Mesenchymal stem cell (in vitro differentiated cells and primary cell): ENCODE measurements around the gene LLGL1.

Experiments
- DNase-seq: peaks from one replicate; pipeline ENCODE4 v3.0.0-alpha.2; 2013
- H2AFZ ChIP-seq: one replicate; pipeline ENCODE4 v1.6.1; 2013; ENCODE audit warnings: low read depth, mild to moderate bottlenecking, control low read depth, inconsistent platforms, low read length, moderate library complexity
- H2AK5ac ChIP-seq: 2 replicates; pipeline ENCODE4 v1.6.1; 2013; ENCODE audit warnings: low read length, moderate library complexity, mild to moderate bottlenecking, inconsistent platforms; ENCODE audit not compliant: severe bottlenecking
- H2BK120ac ChIP-seq: one replicate; pipeline ENCODE4 v1.6.1; 2013; ENCODE audit warnings: low read depth, mild to moderate bottlenecking, inconsistent platforms, low read length, moderate library complexity
- H2BK12ac ChIP-seq, 2 experiments: one replicate each; pipeline ENCODE4 v1.6.1; 2013; ENCODE audit warnings: inconsistent platforms in 2 of 2, low read length in 2 of 2, mild to moderate bottlenecking in 2 of 2, moderate library complexity in 2 of 2, control low read depth in 1 of 2
- H2BK15ac ChIP-seq: one replicate; pipeline ENCODE4 v1.6.1; 2013; ENCODE audit warnings: mild to moderate bottlenecking, low read depth, inconsistent platforms; ENCODE audit not compliant: poor library complexity, severe bottlenecking
- H2BK5ac ChIP-seq: 2 replicates; pipeline ENCODE4 v1.6.1; 2013; ENCODE audit warnings: low read depth, mild to moderate bottlenecking, low read length, control low read depth, inconsistent platforms; ENCODE audit not compliant: poor library complexity, severe bottlenecking
- H3K14ac ChIP-seq, 2 experiments: one replicate each; pipeline ENCODE4 v1.6.1; 2013; ENCODE audit warnings: inconsistent platforms in 2 of 2, low read length in 2 of 2, control low read depth in 1 of 2, mild to moderate bottlenecking in 1 of 2, moderate library complexity in 1 of 2
- H3K18ac ChIP-seq, 2 experiments: one replicate each; pipeline ENCODE4 v1.6.1; 2013; ENCODE audit warnings: inconsistent platforms in 2 of 2, low read length in 2 of 2, control low read depth in 1 of 2, low read depth in 1 of 2, mild to moderate bottlenecking in 1 of 2
- H3K23ac ChIP-seq, 2 experiments: one replicate each; pipeline ENCODE4 v1.6.1; 2013; ENCODE audit warnings: inconsistent platforms in 2 of 2, low read length in 2 of 2, mild to moderate bottlenecking in 2 of 2, moderate library complexity in 2 of 2, control low read depth in 1 of 2
- H3K27ac ChIP-seq: 2 replicates; pipeline ENCODE4 v1.5.1; 2013; ENCODE audit warnings: mild to moderate bottlenecking, moderate library complexity, low read length, control low read depth, inconsistent platforms; ENCODE audit not compliant: poor library complexity, severe bottlenecking
- H3K27me3 ChIP-seq, 2 experiments: 2 replicates each; pipeline versions ENCODE4 v1.6.1 to v1.7.0; 2013; ENCODE audit warnings: low read length in 2 of 2, mild to moderate bottlenecking in 2 of 2, moderate library complexity in 2 of 2, control low read depth in 1 of 2, inconsistent platforms in 1 of 2; ENCODE audit not compliant: control insufficient read depth in 1 of 2, insufficient read depth in 1 of 2
- H3K36me3 ChIP-seq, 2 experiments: 2 replicates each; pipeline versions ENCODE4 v1.6.1 to v1.7.0; 2013; ENCODE audit warnings: low read length in 2 of 2, control low read depth in 1 of 2, inconsistent platforms in 1 of 2, low read depth in 1 of 2, mild to moderate bottlenecking in 1 of 2; ENCODE audit not compliant: insufficient read depth in 2 of 2, control insufficient read depth in 1 of 2
- H3K4ac ChIP-seq, 2 experiments: one replicate each; pipeline ENCODE4 v1.6.1; 2013; ENCODE audit warnings: inconsistent platforms in 2 of 2, low read length in 2 of 2, mild to moderate bottlenecking in 2 of 2, moderate library complexity in 2 of 2, control low read depth in 1 of 2, low read depth in 1 of 2
- H3K4me1 ChIP-seq: 2 replicates; pipeline ENCODE4 v1.6.1; 2013; ENCODE audit warnings: low read depth, low read length, control low read depth; ENCODE audit not compliant: control insufficient read depth, insufficient read depth
- H3K4me2 ChIP-seq: 2 replicates; pipeline ENCODE4 v1.6.1; 2013; ENCODE audit warnings: low read length, mild to moderate bottlenecking, inconsistent platforms; ENCODE audit not compliant: poor library complexity, severe bottlenecking
- H3K4me3 ChIP-seq, 2 experiments: 2 replicates each; pipeline versions ENCODE4 v1.5.1 to v1.7.0; 2013; ENCODE audit warnings: low read length in 2 of 2, mild to moderate bottlenecking in 2 of 2, control low read depth in 1 of 2, low read depth in 1 of 2; ENCODE audit not compliant: insufficient read depth in 1 of 2
- H3K79me1 ChIP-seq: replicated peaks from 2 replicates; pipeline ENCODE4 v1.6.1; 2013; ENCODE audit warnings: mild to moderate bottlenecking, control low read depth, low read length, inconsistent platforms; ENCODE audit not compliant: poor library complexity, severe bottlenecking
- H3K9ac ChIP-seq: 2 replicates; pipeline ENCODE4 v1.7.0; 2013; ENCODE audit warnings: mild to moderate bottlenecking, low read length, moderate library complexity
- H3K9me3 ChIP-seq: 2 replicates; pipeline ENCODE4 v1.7.0; 2013; ENCODE audit warnings: mild to moderate bottlenecking, low read length; ENCODE audit not compliant: control insufficient read depth
- H4K8ac ChIP-seq: one replicate; pipeline ENCODE4 v1.6.1; 2013; ENCODE audit warnings: inconsistent platforms, mild to moderate bottlenecking, low read length, moderate library complexity
- H4K91ac ChIP-seq: one replicate; pipeline ENCODE4 v1.6.1; 2013; ENCODE audit warnings: mild to moderate bottlenecking, low read length, inconsistent platforms
- WGBS: methylation state at CpG from one replicate; pipeline ENCODE4 v1.1.7; 2013; ENCODE audit warnings: mixed read lengths; 5-methylcytosine and 5-hydroxymethylcytosine counted together

LLGL1 gene

GRCh38 chr17:18182978-18183333, 42.5 kb upstream of the LLGL1 start:
- H3K36me3 ChIP-seq, result peaks cover 4 to 13% of the 10 kb centered on the region in 2 experiments
- no peak overlapping the region for H3K23ac ChIP-seq
- no peak overlapping the region for H3K14ac ChIP-seq
- H3K4ac ChIP-seq, result peak overlapping the region; percentile 84 to 90
- H3K4me3 ChIP-seq, result peak overlapping the region; percentile 63 to 89
- peak; percentile 92 for DNase-seq
- peak overlapping the region; percentile 96 for H3K9ac ChIP-seq
- H3K79me1 ChIP-seq, result peaks cover 2% of the 10 kb centered on the region
- peak overlapping the region; percentile 77 to 93 for H3K18ac ChIP-seq
- peak overlapping the region; percentile 98 for H2BK5ac ChIP-seq
- H3K27ac ChIP-seq, result peak overlapping the region; percentile 99
- H2AFZ ChIP-seq, result peak overlapping the region; percentile 53
- peaks cover 26% of the 10 kb centered on the region for H3K4me1 ChIP-seq
- H2BK12ac ChIP-seq, result no peak overlapping the region
- H2BK15ac ChIP-seq, result peak overlapping the region; percentile 80
- H4K91ac ChIP-seq, result peak overlapping the region; percentile 93
- H2AK5ac ChIP-seq, result no peak overlapping the region
- no peaks in the 10 kb centered on the region for H3K27me3 ChIP-seq
- H3K9me3 ChIP-seq, result no peaks in the 10 kb centered on the region
- H3K4me2 ChIP-seq, result peak overlapping the region; percentile 70
- H4K8ac ChIP-seq, result peak overlapping the region; percentile 47
- peak overlapping the region; percentile 96 for H2BK120ac ChIP-seq
- under 1% methylated on average over 33 of the region's 33 CpGs for WGBS

- no peaks in the 10 kb centered on the region for H3K27me3 ChIP-seq
- peak within 1 kb of the TSS; percentile 89 to 90 for H3K4me3 ChIP-seq
- H2AK5ac ChIP-seq, result no peak within 1 kb of the TSS
- peak within 1 kb of the TSS; percentile 96 for H4K8ac ChIP-seq
- peak within 1 kb of the TSS in 1 of 2 experiments; percentile 88 for H3K14ac ChIP-seq
- H3K4me1 ChIP-seq, result peaks cover 31% of the 10 kb centered on the region
- H2BK120ac ChIP-seq, result peak within 1 kb of the TSS; percentile 96
- peak within 1 kb of the TSS; percentile 99 for H3K27ac ChIP-seq
- DNase-seq, result peak; percentile 100
- H3K9me3 ChIP-seq, result no peaks in the 10 kb centered on the region
- H3K36me3 ChIP-seq, result peaks cover 9 to 13% of the 10 kb centered on the region in 2 experiments
- WGBS, result 1% methylated on average over 52 of the region's 98 CpGs
- H3K23ac ChIP-seq, result peak within 1 kb of the TSS in 1 of 2 experiments; percentile 95
- peak within 1 kb of the TSS; percentile 98 for H4K91ac ChIP-seq
- peak within 1 kb of the TSS; percentile 93 to 100 for H3K18ac ChIP-seq
- H3K79me1 ChIP-seq, result peaks cover 2% of the 10 kb centered on the region
- peak within 1 kb of the TSS; percentile 95 for H2BK15ac ChIP-seq
- peak within 1 kb of the TSS; percentile 84 to 97 for H3K4ac ChIP-seq
- H3K4me2 ChIP-seq, result peak within 1 kb of the TSS; percentile 95
- H3K9ac ChIP-seq, result peak within 1 kb of the TSS; percentile 96
- H2BK5ac ChIP-seq, result peak within 1 kb of the TSS; percentile 98
- peak within 1 kb of the TSS; percentile 87 for H2AFZ ChIP-seq
- H2BK12ac ChIP-seq, result peak within 1 kb of the TSS; percentile 49 to 92
These were observed 41.9 kb upstream of the LLGL1 start, which contains the start of gene ALKBH5 for GRCh38 chr17:18183334-18184142. ALKBH5 (plus strand) TSS chr17:18183828; CDS start chr17:18184244, 416 bp downstream.

- Histone ChIP-seq H3K79me1 (peaks cover 2% of the 10 kb centered on the region), H3K14ac (peak overlapping the region in 1 of 2 experiments; percentile 69), H2AK5ac (no peak overlapping the region), H3K4me3 (peak overlapping the region; percentile 89 to 90), H3K4ac (peak overlapping the region; percentile 24 to 88), H2BK12ac (no peak overlapping the region), H2BK120ac (no peak overlapping the region), H3K18ac (peak overlapping the region; percentile 86 to 91), H3K9me3 (no peaks in the 10 kb centered on the region), H3K27me3 (no peaks in the 10 kb centered on the region), H3K23ac (peak overlapping the region in 1 of 2 experiments; percentile 91), H2BK5ac (no peak overlapping the region), H2AFZ (no peak overlapping the region), H3K4me1 (peaks cover 34% of the 10 kb centered on the region), H2BK15ac (peak overlapping the region; percentile 70), H3K4me2 (peak overlapping the region; percentile 95), H3K9ac (peak overlapping the region; percentile 96), H4K8ac (peak overlapping the region; percentile 12), H4K91ac (peak overlapping the region; percentile 45), H3K36me3 (peaks cover 9 to 15% of the 10 kb centered on the region in 2 experiments), H3K27ac (no peak overlapping the region)
- under 1% methylated on average over 89 of the region's 92 CpGs for WGBS
- DNase-seq, result peak; percentile 75
These were observed 41.0 kb upstream of the LLGL1 start for GRCh38 chr17:18184143-18185031.
